NK-92 treated with Interleukin-12 subunit alpha and Interleukin-12 subunit beta, amount 100 ng/mL, for 24 hours (cell line): ENCODE results near the gene TM9SF2.
"Not testable (repeated sequence)": the region's sequence is repeated elsewhere in the genome, so short reads cannot be mapped to it uniquely, and the experiment has no call there.

Experiments
- DNase-seq: peaks from one replicate; lab custom pipeline; 2025; lab: John Stamatoyannopoulos, UW

Gene TM9SF2

DNA sequence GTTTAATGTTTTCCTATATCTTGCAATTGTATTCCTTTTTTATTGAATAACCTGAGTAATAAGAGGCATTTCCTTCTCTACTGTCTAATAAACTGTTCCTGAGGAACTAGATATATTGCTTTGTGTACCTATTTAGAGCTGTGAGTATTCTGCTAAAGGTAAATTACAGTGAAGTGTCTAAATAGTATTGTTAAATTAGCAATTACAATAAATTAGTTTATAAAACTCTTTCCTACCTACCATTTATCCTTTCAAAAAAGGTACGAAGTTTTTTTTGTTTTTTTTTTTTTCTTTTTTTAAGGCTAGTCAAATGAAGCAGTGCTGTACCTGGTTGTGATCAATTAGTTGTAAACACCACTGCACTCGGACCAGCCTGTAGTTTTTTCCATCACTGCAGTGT lies 34.8 kb downstream of the TM9SF2 start:
- no peak for DNase-seq

DNA sequence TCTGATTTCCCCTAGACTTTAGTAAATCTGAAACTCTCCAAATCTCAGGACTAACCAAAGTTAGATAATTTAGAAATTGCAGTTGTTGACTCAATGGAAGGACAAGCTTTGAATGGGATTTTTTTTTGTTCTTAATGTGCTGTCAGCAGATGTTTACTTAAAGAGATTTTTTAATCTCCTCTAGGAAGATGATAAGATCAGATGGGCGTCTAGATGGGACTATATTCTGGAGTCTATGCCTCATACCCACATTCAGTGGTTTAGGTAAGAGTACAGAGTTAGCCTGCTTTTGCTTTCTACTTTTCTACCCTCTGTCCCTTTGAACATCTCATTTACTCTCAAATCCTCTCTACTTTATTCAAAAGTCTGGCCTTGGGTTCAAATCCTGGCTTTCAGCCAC lies 39.3 kb downstream of the TM9SF2 start:
- no peak for DNase-seq

GRCh38 chr13:99542788-99543406 lies 41.6 kb downstream of the TM9SF2 start:
- DNase-seq = no peak

- DNase-seq = no peak
Observed at GRCh38 chr13:99545361-99545760, 44.1 kb downstream of the TM9SF2 start.

DNA sequence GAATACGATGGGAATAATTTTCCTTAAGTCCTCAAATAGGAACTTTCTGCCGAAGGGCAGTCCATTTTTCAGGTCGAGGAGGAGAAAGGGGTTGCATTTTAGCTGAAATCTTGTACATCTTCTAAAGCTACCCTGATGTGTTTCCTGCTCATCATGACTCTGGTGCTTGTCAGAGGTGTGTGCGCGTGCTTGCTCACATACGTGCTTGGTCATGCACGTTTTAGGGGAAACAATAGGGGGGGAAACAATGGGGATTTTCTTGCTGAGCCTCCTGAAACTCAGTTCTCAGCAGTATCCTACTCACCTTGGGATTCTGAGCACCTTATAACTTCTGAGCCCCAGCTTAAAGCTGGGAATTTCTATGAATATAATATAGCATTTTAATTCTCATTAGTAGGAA lies 44.7 kb downstream of the TM9SF2 start:
- no peak for DNase-seq

- DNase-seq = no peak
Observed at GRCh38 chr13:99546878-99547277, 45.6 kb downstream of the TM9SF2 start.

DNA sequence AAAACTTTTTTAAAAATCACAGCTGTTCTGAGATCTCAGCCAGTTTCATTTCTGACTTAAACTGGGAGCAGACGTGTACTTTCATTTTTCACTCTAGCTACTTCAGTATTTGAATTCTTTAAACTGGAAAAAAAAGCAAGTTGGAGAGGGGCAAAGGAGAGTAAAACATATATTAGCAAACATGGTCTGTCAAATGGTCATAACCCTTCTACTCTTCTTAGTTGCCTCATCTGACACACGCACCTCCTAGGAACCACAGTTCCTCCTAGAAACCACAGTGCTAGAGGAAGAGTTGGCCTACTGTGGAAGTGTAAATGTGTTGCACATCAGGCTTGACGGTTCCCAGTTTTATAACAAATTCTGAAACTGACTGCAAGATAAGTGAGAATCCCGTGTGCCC lies 47.2 kb downstream of the TM9SF2 start:
- no peak for DNase-seq

- DNase-seq = no peak
Observed at GRCh38 chr13:99553033-99553432, 51.8 kb downstream of the TM9SF2 start.

- DNase-seq = no peak
Observed at GRCh38 chr13:99555149-99555548, 53.9 kb downstream of the TM9SF2 start.

DNA sequence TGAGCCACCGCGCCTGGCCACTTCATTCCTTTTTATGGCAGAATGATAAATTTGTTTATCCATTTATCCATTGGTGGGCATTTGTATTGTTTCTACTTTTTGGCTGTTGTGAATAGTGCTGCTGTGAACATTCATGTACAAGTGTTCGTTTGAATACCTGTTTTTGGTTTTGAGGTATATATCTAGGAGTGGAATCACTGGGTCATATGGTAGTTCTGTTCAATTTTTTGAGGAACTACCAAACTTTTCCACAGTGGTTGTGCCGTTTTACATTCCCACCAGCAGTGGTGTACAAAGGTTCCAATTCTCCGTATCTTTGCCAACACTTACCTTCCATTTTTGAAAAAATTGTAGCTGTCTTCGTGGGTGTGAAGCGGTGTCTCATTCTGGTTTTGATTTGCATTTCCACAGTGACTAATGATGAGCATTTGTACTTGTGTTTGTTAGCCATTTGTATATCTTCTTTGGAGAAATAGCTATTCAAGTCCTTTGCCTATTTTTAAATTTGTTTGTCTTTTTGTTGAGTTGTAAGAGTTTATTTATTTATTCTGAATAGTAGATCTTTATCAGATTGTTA lies 55.7 kb downstream of the TM9SF2 start:
- DNase-seq = no peak

DNA sequence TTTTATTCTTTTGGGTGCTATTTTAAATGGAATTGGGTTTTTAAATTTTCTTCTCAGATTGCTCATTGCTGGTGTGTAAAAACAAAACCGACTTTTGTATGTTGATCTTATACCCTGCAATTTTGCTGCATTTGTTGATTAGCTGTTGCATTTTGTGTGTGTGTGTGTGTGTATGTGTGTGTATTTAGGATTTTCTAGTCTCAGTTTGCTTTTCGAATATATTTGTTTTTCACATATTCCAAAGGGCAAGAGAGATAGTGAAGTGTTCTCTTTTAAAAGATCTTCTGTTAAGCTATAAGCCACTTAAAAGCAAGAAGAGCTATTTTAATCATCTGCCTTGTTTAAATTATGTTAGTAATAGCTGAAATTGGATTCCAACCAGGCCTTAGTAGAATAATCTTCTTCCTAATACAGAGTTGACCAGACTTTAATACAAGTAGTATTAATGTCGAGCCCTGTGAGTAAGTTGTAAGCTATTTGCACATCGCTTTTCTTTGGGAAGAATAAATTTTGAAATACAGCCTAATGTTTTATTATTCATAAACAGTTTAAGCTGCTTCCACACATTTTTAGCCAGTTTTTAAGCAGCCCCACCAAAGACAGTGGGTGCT lies 57.4 kb downstream of the TM9SF2 start:
- DNase-seq = no peak

DNA sequence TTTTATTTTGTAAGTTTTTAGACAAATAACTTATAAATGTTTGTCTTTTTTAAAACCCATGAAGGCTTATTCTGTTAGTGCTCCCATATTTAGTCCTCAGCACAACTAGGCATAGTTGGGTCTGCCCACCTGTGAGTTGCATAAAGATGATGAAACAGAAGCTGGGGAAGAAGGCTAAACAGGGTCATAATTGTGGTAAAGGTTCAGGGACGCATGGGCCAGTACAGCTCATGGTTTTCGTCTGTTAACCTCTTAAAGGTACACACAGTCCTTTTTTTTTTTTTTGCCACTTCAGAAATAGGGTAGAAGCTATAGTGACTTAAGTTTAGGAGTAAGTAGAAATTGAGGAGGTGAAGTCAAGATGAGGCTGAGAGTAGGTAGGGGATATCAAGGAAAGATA lies 58.3 kb downstream of the TM9SF2 start:
- DNase-seq = no peak

DNA sequence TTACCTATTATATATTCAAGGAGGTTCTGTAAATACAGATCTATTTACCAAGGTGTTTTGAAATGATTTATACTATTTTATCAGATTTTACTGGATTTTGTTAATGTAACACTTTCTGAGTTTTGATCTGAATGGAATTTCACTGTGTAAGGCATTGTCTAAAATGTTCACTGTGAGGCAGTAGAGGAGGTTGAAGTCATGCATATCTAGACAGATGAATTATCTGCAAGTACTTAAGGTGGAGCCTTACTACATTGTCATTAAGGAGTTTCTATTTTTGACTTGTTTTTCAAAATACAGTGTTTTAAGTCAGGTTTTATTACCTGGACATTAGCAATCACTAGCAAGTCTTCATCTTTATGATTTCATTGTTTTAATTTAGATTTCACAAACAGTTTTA lies 62.1 kb downstream of the TM9SF2 start:
- no peak for DNase-seq

DNA sequence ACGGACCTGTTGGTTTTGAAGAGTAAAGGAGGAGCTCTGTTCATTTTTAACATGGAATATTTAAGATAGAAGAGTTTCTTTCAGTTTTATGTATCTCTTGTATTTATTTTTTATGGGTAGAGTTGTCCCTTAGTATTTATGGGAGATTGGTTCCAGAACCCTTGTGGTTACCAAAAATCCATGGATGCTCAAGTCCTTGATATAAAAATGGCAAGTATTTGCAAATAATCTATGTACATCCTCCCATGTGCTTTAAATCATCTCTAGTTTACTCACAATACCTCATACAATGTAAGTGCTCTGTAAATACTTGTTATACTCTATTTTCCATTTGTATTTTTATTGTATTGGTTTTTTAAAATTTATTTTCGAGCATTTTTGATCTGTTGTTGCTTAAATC lies 63.1 kb downstream of the TM9SF2 start:
- no peak for DNase-seq

- DNase-seq = no peak
Observed at GRCh38 chr13:99565478-99566124, 64.3 kb downstream of the TM9SF2 start.

GRCh38 chr13:99566125-99567083 lies 65.1 kb downstream of the TM9SF2 start:
- no peak for DNase-seq

DNA sequence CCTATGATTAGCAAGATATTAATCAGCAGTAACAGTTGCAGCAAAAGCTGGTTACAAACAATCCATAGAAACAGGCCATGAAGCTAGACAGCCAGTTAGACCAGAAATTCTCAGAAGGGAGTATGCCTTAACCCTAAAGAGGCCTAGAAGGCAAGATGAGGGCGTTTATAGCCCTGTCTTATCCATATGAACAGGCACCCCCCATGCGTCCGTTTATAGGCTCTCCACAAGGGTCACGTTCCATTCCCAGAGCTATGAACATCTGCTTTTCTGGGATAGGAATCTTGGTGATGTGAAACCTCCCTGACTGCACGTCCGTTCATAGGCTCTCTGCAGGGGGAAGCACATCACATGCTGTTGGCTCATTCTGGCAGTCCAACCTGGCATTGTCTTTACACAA lies 67.6 kb downstream of the TM9SF2 start:
- DNase-seq = not testable (repeated sequence)

GRCh38 chr13:99572131-99572530 lies 70.9 kb downstream of the TM9SF2 start:
- DNase-seq = no peak

GRCh38 chr13:99572921-99573320 lies 71.6 kb downstream of the TM9SF2 start:
- DNase-seq = no peak

GRCh38 chr13:99575376-99576120 lies 74.3 kb downstream of the TM9SF2 start:
- DNase-seq = no peak
